Left lung (tissue), 10 donors: Measurements from ENCODE around the gene PDIA5. TPM values are rescaled to one million over a fixed set of nuclear protein-coding genes. Genes with fewer than 3 reads are reported as not detected.

Experiments
- ATAC-seq: fragments of 200-7000 bp; cut with Tn5 transposase; one replicate; pipeline ENCODE4 v1.9.1; 2020; ENCODE audit warnings: moderate library complexity
- DNase-seq, 4 donors: peaks; one replicate each; pipeline ENCODE4 v3.0.0-alpha.2; 2013 to 2020
- H3K27ac ChIP-seq, 2 donors: fragments of 200-600 bp; sonication (generic) in 1 of 2; one replicate each; pipeline versions ENCODE4 v1.5.0 to v1.8.0; 2020 to 2021
- H3K27me3 ChIP-seq, 2 donors: fragments of 200-600 bp; sonication (generic) in 1 of 2; one replicate each; pipeline versions ENCODE4 v1.5.0 to v1.8.0; 2020 to 2021
- H3K36me3 ChIP-seq, 2 donors: fragments of 200-600 bp; sonication (generic) in 1 of 2; one replicate each; pipeline versions ENCODE4 v1.5.0 to v1.8.0; 2020 to 2021
- H3K4me1 ChIP-seq, 2 donors: fragments of 200-600 bp; one replicate each; pipeline ENCODE4 v1.8.0; 2021
- H3K4me3 ChIP-seq, 2 donors: fragments of 200-600 bp; sonication (generic) in 1 of 2; one replicate each; pipeline versions ENCODE4 v1.5.0 to v1.8.0; 2020 to 2021; ENCODE audit warnings: mild to moderate bottlenecking in 1 of 2
- H3K9me3 ChIP-seq, 2 donors: fragments of 200-600 bp; sonication (generic) in 1 of 2; one replicate each; pipeline versions ENCODE4 v1.5.0 to v1.8.0; 2020 to 2021
- intact Hi-C, 2 donors: fragments of 100-400 bp; cut with DNase I; formaldehyde crosslinking; loops; one replicate each; pipeline versions ENCODE4 v1.11.2 to v1.14.2; 2022
- polyA plus RNA-seq, 6 donors: library from polyadenylated mRNA; unstranded; fragments of 120-200 nt; gene quantifications; one replicate each; pipeline ENCODE4 v1.2.1, GENCODE V29; 2013; ENCODE audit not compliant: insufficient read length in 6 of 6
- total RNA-seq, 2 donors: library from RNA; stranded (reverse); fragmentation: NEBNext Ultra II Directional; extraction: Animal tissue kit (Norgen Biotek cat#: 25700); gene quantifications; one replicate each; pipeline ENCODE4 v1.2.1, GENCODE V29; 2021
- TF ChIP-seq, protein P1 (sequence below), 2 donors: fragments of 200-600 bp; sonication (generic) in 1 of 2; IDR thresholded peaks; one replicate each; pipeline versions ENCODE4 v1.5.0 to v1.8.0; 2021; ENCODE audit warnings: antibody characterized with exemption in 2 of 2
- donor health status: DM: no; HTN: yes; CAD: no.
- donor health status: DM: no; HTN: no; CAD: no.

PDIA5 gene
- total and polyA plus RNA-seq, 8 donors: 26.3 to 44.8 (median 29.3) TPM

DNA sequence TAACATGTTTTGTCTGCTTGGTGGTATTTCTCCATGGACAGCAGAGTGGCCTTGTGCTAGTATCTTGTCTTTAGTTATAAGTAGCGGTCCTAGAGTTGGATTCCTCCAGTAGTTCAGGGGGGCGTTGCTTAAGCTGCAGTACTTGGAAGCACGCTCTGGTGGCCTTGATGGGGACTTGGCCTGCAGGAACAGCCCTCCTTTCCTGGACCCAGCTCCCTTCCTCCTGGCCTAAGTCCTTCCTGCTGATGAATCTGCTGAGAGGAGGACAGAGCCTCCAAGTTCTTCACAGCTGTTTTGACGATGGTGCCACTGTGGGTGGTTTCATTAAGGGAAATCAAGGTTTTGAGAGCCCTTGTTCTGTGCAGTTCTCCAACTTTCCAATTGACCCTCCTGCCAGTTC lies 96.3 kb downstream of the PDIA5 start:
- no peak for ATAC-seq
- Histone ChIP-seq H3K27ac (no peak overlapping the region), H3K4me3 (no peak overlapping the region), H3K27me3 (no peaks in the 10 kb centered on the region), H3K36me3 (peaks cover 0 to 88% of the 10 kb centered on the region in 2 donors), H3K4me1 (no peaks in the 10 kb centered on the region), H3K9me3 (no peaks in the 10 kb centered on the region)
- TF ChIP-seq, protein P1, sequence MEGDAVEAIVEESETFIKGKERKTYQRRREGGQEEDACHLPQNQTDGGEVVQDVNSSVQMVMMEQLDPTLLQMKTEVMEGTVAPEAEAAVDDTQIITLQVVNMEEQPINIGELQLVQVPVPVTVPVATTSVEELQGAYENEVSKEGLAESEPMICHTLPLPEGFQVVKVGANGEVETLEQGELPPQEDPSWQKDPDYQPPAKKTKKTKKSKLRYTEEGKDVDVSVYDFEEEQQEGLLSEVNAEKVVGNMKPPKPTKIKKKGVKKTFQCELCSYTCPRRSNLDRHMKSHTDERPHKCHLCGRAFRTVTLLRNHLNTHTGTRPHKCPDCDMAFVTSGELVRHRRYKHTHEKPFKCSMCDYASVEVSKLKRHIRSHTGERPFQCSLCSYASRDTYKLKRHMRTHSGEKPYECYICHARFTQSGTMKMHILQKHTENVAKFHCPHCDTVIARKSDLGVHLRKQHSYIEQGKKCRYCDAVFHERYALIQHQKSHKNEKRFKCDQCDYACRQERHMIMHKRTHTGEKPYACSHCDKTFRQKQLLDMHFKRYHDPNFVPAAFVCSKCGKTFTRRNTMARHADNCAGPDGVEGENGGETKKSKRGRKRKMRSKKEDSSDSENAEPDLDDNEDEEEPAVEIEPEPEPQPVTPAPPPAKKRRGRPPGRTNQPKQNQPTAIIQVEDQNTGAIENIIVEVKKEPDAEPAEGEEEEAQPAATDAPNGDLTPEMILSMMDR (IDR thresholded peaks at IDR 0.05): no peak
- intact Hi-C loops: no loop called here
- DNase-seq: no peak

DNA sequence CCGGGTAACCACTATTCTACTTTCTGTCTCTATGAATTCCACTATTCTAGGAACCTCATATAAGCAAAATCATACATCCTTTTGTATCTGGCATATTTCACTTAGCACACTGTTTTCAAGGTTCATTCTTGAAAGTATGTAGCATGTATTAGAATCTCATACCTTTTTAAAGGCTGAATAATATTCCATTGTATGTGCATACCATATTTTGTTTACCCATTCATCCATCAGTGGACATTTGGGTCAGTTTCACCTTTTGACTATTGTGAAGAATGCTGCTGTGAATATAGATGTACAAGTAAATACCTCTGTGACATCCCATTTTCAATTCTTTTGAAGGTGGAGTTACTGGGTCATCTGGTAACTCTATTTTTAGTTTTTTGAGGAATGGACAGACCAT lies 98.3 kb downstream of the PDIA5 start:
- intact Hi-C loops: no loop called here
- H3K27me3 ChIP-seq: no peaks in the 10 kb centered on the region
- no peak overlapping the region for H3K27ac ChIP-seq
- ATAC-seq (no peak), DNase-seq (no peak)
- H3K4me1 ChIP-seq: no peaks in the 10 kb centered on the region
- TF ChIP-seq, protein P1 (IDR thresholded peaks at IDR 0.05): no peak
- H3K36me3 ChIP-seq: peaks cover 0 to 68% of the 10 kb centered on the region in 2 donors
- H3K4me3 ChIP-seq: no peak overlapping the region
- H3K9me3 ChIP-seq: no peaks in the 10 kb centered on the region

DNA sequence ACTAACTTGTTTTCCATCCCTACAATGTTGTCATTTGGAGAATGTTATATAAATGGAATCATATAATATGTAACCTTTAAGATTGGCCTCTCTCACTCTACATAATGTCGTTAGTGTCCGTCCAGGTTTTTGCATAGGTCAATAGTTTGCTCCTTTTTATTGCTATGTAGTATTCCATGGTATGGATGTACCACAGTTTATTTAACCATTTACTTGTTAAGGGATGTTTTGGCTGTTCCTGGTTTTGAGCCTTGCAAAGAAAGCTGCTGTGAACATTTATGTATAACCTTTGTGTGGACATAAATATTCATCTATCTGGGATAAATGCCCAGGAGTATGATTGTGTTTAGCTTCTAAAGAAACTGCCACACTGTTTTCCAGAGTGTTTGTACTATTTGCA lies 100.9 kb downstream of the PDIA5 start:
- Histone ChIP-seq H3K27me3 (no peaks in the 10 kb centered on the region), H3K4me1 (no peaks in the 10 kb centered on the region), H3K9me3 (no peaks in the 10 kb centered on the region), H3K4me3 (no peak overlapping the region), H3K36me3 (peaks cover 0 to 43% of the 10 kb centered on the region in 2 donors), H3K27ac (no peak overlapping the region)
- intact Hi-C loops: no loop called here
- ATAC-seq (no peak), DNase-seq (no peak)
- TF ChIP-seq, protein P1 (IDR thresholded peaks at IDR 0.05): no peak

DNA sequence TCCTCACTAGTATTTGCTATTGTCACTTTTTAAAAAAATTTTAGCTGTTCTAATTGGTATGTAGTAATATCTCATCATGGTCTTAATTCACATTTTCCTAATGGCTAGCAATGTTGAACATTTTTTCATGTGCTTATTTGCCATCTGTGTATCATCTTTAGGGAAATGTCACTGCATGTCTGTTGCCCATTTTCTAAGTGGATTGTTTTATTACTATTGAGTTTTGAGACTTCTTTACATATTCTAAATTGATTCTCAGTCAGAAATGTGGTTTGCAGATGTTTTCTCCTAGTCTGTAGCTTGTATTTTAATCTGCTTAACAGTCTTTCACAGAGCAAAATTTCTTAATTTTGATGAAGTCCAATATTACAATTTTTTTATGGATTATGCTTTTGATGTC lies 101.3 kb downstream of the PDIA5 start:
- no peaks in the 10 kb centered on the region for H3K27me3 ChIP-seq
- H3K4me1 ChIP-seq: no peaks in the 10 kb centered on the region
- TF ChIP-seq, protein P1 (IDR thresholded peaks at IDR 0.05): no peak
- H3K9me3 ChIP-seq: no peaks in the 10 kb centered on the region
- DNase-seq (no peak), ATAC-seq (no peak)
- H3K27ac ChIP-seq: no peak overlapping the region
- intact Hi-C loops: no loop called here
- H3K4me3 ChIP-seq: no peak overlapping the region
- peaks cover 0 to 40% of the 10 kb centered on the region in 2 donors for H3K36me3 ChIP-seq

DNA sequence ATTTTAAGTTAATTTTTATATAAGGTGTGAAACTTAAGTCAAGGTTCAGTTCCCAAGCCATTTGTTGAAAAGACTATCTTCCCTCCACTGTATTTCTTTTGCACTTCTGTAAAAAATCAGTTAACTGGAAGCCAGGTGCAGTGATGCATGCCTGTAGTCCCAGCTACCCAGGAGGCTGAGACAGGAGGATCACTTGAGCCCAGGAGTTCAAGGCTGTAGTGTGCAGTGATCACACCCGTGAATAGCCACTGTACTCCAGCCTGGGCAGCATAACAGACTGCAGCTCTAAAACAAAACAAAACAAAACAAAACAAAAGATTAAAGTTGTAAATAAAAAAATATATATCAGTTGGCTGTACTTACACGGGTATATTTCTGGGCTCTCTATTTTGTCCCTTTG lies 101.8 kb downstream of the PDIA5 start:
- intact Hi-C loops: no loop called here

More for the DNA sequence above, 101.8 kb downstream of the PDIA5 start:
- ATAC-seq (no peak), DNase-seq (no peak)
- Histone ChIP-seq H3K27ac (no peak overlapping the region), H3K4me3 (no peak overlapping the region), H3K9me3 (no peaks in the 10 kb centered on the region), H3K4me1 (no peaks in the 10 kb centered on the region), H3K36me3 (peaks cover 0 to 35% of the 10 kb centered on the region in 2 donors), H3K27me3 (no peaks in the 10 kb centered on the region)
- TF ChIP-seq, protein P1 (IDR thresholded peaks at IDR 0.05): no peak
